SJSA1 (cell line): Measurements from ENCODE around the gene ULBP1. TPM values are rescaled to one million over a fixed set of nuclear protein-coding genes. Genes with fewer than 3 reads are reported as not detected.
A peak's percentile ranks its signal among the peaks of the same experiment; 100 is the strongest.
"Not testable (repeated sequence)": the region's sequence is repeated elsewhere in the genome, so short reads cannot be mapped to it uniquely, and the experiment has no call there.

Source experiments
- DNase-seq, 2 experiments: peaks; one replicate each; pipeline ENCODE4 v3.0.0-alpha.2; 2015 to 2020; ENCODE audit warnings: low spot score in 2 of 2, low read depth in 1 of 2
- H3K27ac ChIP-seq: fragments of 250-450 bp; sonication (Bioruptor Pico); 2 replicates; pipeline ENCODE4 v1.5.1; 2020; ENCODE audit warnings: mild to moderate bottlenecking, moderate library complexity
- H3K27me3 ChIP-seq: fragments of 250-450 bp; sonication (Bioruptor Pico); replicated peaks from 2 replicates; pipeline ENCODE4 v1.5.1; 2020; ENCODE audit warnings: mild to moderate bottlenecking, moderate library complexity
- H3K36me3 ChIP-seq: fragments of 250-450 bp; sonication (Bioruptor Pico); 2 replicates; pipeline ENCODE4 v1.5.1; 2020; ENCODE audit warnings: mild to moderate bottlenecking
- H3K4me1 ChIP-seq: fragments of 250-450 bp; sonication (Bioruptor Pico); replicated peaks from 2 replicates; pipeline ENCODE4 v1.6.1; 2021; ENCODE audit warnings: mild to moderate bottlenecking
- H3K4me3 ChIP-seq: fragments of 250-450 bp; sonication (Bioruptor Pico); 2 replicates; pipeline ENCODE4 v1.5.1; 2020; ENCODE audit warnings: mild to moderate bottlenecking
- H3K9me3 ChIP-seq: fragments of 250-450 bp; sonication (Bioruptor Pico); replicated peaks from 2 replicates; pipeline ENCODE4 v1.5.1; 2020; ENCODE audit warnings: mild to moderate bottlenecking
- total RNA-seq: library from RNA; depleted of rRNA; stranded (reverse); fragments of >200 nt; shearing (Covaris generic); gene quantifications from 2 replicates; pipeline ENCODE4 v1.2.3, GENCODE V29; 2014

The ULBP1 gene
- total RNA-seq, 1 experiment from 2014 or later, result 0.03 TPM

- peaks cover 15% of the 10 kb centered on the region for H3K4me1 ChIP-seq
- peaks cover 9% of the 10 kb centered on the region for H3K27me3 ChIP-seq
- no peak overlapping the region for H3K27ac ChIP-seq
- no peaks in the 10 kb centered on the region for H3K9me3 ChIP-seq
- H3K36me3 ChIP-seq, result no peaks in the 10 kb centered on the region
- H3K4me3 ChIP-seq, result no peak overlapping the region
- DNase-seq, result peak in 1 of 2 experiments; percentile 25
Measured at GRCh38 chr6:149924933-149925252, 38.9 kb upstream of the ULBP1 start.

- no peaks in the 10 kb centered on the region for H3K36me3 ChIP-seq
- H3K9me3 ChIP-seq, result no peaks in the 10 kb centered on the region
- H3K4me1 ChIP-seq, result peaks cover 15% of the 10 kb centered on the region
- H3K4me3 ChIP-seq, result peak overlapping the region; percentile 18
- peak in 1 of 2 experiments; percentile 43 for DNase-seq
- H3K27ac ChIP-seq, result no peak overlapping the region
- H3K27me3 ChIP-seq, result peaks cover 14% of the 10 kb centered on the region
Measured at GRCh38 chr6:149925253-149925973, 38.3 kb upstream of the ULBP1 start.

DNA sequence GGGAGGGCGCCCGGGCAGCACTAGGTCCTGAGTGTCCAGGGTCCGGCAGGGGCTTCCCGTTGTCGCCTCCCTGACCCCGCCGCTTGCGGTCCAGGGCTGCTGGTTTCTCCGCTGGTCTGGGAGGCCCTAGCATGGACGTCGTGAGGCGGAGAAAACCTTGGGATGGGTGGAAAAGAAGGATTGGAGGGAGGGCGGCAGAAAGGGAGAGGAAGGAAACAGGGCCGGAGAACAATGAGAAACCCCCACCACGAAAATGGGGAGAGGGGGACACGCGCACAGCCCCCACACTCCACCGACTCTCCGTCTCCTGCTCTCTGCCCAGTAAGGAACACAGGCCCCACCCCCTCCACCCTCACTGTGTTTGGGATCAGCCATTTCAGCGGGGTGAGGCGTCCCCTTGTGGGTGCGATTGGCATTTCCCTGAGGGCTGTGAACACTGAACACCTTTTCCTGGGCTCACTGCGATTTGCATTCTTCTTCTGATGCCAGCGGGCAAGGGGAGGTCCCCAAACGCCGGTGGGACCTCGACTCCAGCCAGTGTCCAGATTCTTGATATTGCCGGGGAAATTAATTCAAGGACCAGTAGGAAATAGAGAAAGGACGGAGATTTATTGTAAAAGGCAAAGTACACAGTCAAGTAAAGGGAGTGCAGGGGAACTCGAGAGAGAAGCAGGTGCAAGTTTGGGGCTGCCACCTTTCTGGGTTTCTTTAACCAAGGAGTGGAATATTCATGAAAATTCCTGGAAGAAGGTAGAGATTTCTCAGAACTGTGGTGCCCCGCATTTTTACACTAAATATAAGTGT lies 37.6 kb upstream of the ULBP1 start:
- H3K36me3 ChIP-seq, result no peaks in the 10 kb centered on the region
- H3K4me1 ChIP-seq, result peaks cover 15% of the 10 kb centered on the region
- H3K4me3 ChIP-seq, result peak overlapping the region; percentile 18
- peaks cover 22% of the 10 kb centered on the region for H3K27me3 ChIP-seq
- H3K9me3 ChIP-seq, result no peaks in the 10 kb centered on the region
- DNase-seq, result peak; percentile 82 to 89
- no peak overlapping the region for H3K27ac ChIP-seq

DNA sequence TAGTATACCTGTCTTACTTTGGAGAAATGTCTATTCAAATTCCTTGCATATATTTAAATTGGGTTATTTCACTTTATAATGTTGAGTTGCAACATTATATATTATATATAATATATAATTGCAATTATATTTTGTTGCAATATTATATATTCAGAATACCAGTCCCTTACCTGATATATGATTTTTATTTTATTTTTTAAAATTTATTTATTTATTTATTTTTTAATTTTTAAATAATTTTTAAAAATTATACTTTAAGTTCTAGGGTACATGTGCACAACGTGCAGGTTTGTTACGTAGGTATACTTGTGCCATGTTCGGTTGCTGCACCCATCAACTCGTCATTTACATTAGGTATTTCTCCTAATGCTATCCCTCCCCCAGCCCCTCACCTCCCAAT lies 36.7 kb upstream of the ULBP1 start:
- not testable (repeated sequence) for DNase-seq, H3K27ac ChIP-seq, H3K9me3 ChIP-seq, H3K36me3 ChIP-seq, H3K4me3 ChIP-seq
- H3K27me3 ChIP-seq, result peaks cover 27% of the 10 kb centered on the region
- peaks cover 15% of the 10 kb centered on the region for H3K4me1 ChIP-seq

DNA sequence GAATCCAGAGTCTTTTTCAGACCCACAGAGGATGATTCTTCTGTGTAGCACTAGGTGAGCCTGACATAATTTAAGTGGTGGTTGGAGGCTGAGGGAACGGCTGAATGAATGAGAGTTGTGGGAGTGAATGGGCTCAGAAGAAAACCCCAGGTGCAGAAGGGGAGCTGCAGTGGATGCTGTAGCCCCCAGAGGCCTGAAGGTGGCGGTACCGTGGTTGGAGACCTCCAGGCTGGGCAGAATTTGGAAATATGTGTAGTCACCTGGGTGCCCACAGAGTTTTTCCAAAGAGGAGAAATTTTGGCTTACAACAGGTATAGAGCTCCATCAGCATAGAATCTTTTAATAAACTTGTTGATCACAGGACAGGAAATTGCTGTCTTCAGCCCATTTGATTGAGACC lies 34.3 kb upstream of the ULBP1 start:
- DNase-seq, result peak in 1 of 2 experiments; percentile 35
- H3K4me1 ChIP-seq, result peaks cover 5% of the 10 kb centered on the region
- peaks cover 35% of the 10 kb centered on the region for H3K27me3 ChIP-seq
- H3K27ac ChIP-seq, result no peak overlapping the region
- H3K36me3 ChIP-seq, result no peaks in the 10 kb centered on the region
- no peaks in the 10 kb centered on the region for H3K9me3 ChIP-seq
- H3K4me3 ChIP-seq, result no peak overlapping the region

- H3K36me3 ChIP-seq, result no peaks in the 10 kb centered on the region
- no peak overlapping the region for H3K4me3 ChIP-seq
- H3K9me3 ChIP-seq, result no peaks in the 10 kb centered on the region
- H3K27me3 ChIP-seq, result peaks cover 42% of the 10 kb centered on the region
- H3K4me1 ChIP-seq, result no peaks in the 10 kb centered on the region
- H3K27ac ChIP-seq, result no peak overlapping the region
- no peak for DNase-seq
Measured at GRCh38 chr6:149931501-149931900, 32.2 kb upstream of the ULBP1 start.

DNA sequence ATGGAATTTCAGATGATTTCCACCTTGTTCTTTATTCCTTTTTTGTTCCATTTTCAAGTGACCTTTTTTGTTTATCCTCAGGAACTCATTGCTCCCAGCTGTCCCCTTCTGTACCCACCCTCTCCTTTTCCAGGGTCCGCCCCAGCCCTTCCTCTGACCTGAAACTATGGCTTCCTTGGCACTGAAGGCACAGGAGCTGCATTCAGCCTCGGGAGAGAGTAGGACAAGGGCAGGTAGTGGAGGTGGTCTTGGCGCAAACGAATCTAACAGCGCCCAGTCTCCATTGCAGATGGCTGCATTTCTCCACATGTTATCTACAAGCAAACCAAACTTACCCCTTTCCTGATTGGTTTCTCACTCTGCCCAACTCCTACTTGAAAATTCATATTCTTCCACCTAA lies 30.7 kb upstream of the ULBP1 start:
- DNase-seq, result no peak
- Histone ChIP-seq H3K4me1 (no peaks in the 10 kb centered on the region), H3K27me3 (peaks cover 52% of the 10 kb centered on the region)

DNA sequence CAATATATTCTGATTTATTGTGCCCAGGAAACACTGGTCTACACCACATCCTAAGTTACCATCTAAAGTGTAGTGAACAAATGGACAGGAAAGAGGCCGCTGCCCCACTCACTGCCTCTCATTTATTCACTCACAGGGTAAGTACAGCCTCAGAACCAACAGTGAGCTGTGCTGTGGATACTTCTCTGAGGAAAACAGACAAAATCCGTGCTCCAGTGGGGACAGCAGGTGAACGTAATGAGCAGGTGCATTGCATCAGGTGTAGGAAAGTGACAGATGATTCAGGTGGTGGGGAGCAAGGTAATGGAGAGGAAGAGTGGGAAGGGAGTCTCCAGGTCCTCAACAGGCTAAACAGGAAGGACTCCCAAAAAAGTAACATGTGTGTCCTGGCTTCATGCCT lies 30.3 kb upstream of the ULBP1 start:
- no peak overlapping the region for H3K4me3 ChIP-seq
- H3K4me1 ChIP-seq, result peaks cover 4% of the 10 kb centered on the region
- no peak overlapping the region for H3K27ac ChIP-seq
- no peaks in the 10 kb centered on the region for H3K36me3 ChIP-seq
- peaks cover 55% of the 10 kb centered on the region for H3K27me3 ChIP-seq
- no peaks in the 10 kb centered on the region for H3K9me3 ChIP-seq
- no peak for DNase-seq

More for the DNA sequence above, 30.7 kb upstream of the ULBP1 start:
- no peak overlapping the region for H3K4me3 ChIP-seq
- no peak overlapping the region for H3K27ac ChIP-seq
- no peaks in the 10 kb centered on the region for H3K36me3 ChIP-seq
- H3K9me3 ChIP-seq, result no peaks in the 10 kb centered on the region

DNA sequence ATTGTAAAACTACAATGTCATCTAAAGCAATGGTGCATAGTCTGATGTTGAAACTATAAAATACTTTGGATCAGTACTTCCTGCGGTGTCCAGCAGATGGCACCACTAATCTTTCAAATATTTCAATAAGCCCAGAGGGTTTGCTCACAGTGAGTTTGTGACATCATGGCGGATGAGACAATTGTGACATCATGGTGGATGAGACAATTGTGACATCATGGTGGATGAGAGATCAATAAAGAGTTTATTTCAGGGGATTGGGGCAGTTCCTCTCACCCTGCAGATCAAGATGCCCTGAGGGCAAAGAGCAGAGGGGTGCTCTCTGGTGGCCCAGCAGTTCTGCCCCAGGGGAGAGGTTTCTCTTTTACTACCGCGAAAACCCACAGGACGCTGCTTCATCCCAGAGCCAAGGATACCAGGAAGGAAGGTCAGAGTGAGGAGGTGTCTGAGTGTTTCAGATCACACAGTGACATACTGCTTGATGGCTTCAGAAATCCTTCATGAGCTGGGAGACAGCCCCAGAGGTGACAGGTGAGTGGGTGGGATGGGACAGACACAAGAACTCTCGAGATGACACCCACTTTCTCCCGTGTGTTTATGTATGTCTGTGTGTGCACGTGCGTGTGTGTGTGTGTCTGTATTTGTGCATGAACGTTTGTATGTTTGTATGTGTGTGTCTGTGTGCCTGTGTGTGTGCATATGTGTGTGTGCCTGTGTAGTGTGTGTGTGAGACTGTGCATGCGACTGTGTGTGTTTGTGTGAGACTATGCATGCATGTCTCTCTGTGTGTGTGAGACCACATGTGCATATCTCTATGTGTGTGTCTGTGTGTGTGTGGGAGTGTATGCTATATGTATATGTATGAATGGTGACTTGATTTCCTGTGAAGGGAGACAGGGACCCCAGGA lies 29.2 kb upstream of the ULBP1 start:
- Histone ChIP-seq H3K4me1 (peaks cover 9% of the 10 kb centered on the region), H3K27me3 (peaks cover 56% of the 10 kb centered on the region), H3K9me3 (no peaks in the 10 kb centered on the region), H3K36me3 (no peaks in the 10 kb centered on the region), H3K27ac (no peak overlapping the region), H3K4me3 (no peak overlapping the region)
- DNase-seq, result peak; percentile 59 to 62

GRCh38 chr6:149935246-149935645 lies 28.5 kb upstream of the ULBP1 start:
- no peak for DNase-seq
- Histone ChIP-seq H3K9me3 (no peaks in the 10 kb centered on the region), H3K4me3 (no peak overlapping the region), H3K36me3 (no peaks in the 10 kb centered on the region), H3K27me3 (peaks cover 49% of the 10 kb centered on the region), H3K4me1 (peaks cover 9% of the 10 kb centered on the region), H3K27ac (no peak overlapping the region)

DNA sequence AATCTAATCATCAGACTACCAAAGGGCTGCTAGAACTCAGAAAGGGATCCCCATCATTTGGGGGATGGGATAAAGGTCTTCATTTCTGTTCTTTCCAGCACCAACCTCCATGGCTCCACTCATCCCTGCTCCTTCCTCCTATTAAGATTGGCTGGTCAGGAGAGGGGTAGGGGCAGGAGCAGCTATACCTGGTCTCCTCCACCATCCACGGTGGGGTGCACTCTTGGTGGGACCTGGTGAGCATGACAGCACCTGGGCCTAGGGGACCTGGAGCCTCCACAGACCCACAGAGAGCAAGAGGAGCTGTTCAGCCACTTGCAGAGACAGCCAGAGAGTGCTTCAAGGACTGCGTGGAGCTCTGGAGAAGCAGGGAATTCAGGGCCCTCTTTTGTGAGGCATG lies 28.1 kb upstream of the ULBP1 start:
- Histone ChIP-seq H3K27me3 (peaks cover 44% of the 10 kb centered on the region), H3K36me3 (no peaks in the 10 kb centered on the region), H3K4me3 (no peak overlapping the region), H3K27ac (no peak overlapping the region), H3K9me3 (no peaks in the 10 kb centered on the region), H3K4me1 (peaks cover 9% of the 10 kb centered on the region)
- DNase-seq, result no peak

GRCh38 chr6:149936743-149937142 lies 27.0 kb upstream of the ULBP1 start:
- Histone ChIP-seq H3K36me3 (no peaks in the 10 kb centered on the region), H3K4me1 (peaks cover 9% of the 10 kb centered on the region), H3K4me3 (no peak overlapping the region), H3K27me3 (peaks cover 37% of the 10 kb centered on the region), H3K9me3 (no peaks in the 10 kb centered on the region), H3K27ac (no peak overlapping the region)
- no peak for DNase-seq

- H3K9me3 ChIP-seq, H3K4me1 ChIP-seq, H3K27ac ChIP-seq, H3K36me3 ChIP-seq: not testable (repeated sequence)
- DNase-seq, result peak in 1 of 2 experiments; percentile 25
- Histone ChIP-seq H3K27me3 (peaks cover 29% of the 10 kb centered on the region), H3K4me3 (peak overlapping the region; percentile 38)
Measured at GRCh38 chr6:149938013-149938570, 25.7 kb upstream of the ULBP1 start.
